Measurements from ENCODE around the gene SRRM2.

SRRM2 gene

DNA sequence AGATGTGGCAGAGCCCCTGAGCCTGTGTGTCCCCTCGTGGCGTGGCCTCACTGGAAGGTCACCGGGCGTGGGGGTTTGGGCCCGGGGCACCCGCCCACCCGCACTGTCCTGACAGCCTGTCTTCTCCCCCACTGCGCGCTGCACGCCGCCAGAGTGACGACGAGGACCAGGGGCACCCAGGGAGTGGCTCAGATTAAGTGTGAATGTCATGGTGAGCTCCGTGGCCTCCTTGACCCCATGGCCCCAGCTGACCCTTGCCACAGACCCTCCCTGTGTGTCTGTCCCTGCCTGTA lies 47.5 kb upstream of the SRRM2 start:
- H3K79me2 ChIP-seq (ENCODE audit: low read length): no peaks in the 10 kb centered on the region; the same call in 1 of the 2 replicates
- no peak overlapping the region for H3K9ac ChIP-seq (ENCODE audit: low read length)
- H3K36me3 ChIP-seq (replicated peaks; ENCODE audit: low read depth, low read length): peaks cover 44% of the 10 kb centered on the region
- no peaks in the 10 kb centered on the region for H3K4me1 ChIP-seq (ENCODE audit: low read length)
- H4K20me1 ChIP-seq (ENCODE audit: insufficient read depth, low read length): peaks cover 8% of the 10 kb centered on the region
- H3K4me3 ChIP-seq (ENCODE audit: low read length): no peak overlapping the region
- TF ChIP-seq EZH2phosphoT487 (IDR thresholded peaks at IDR 0.05; ENCODE audit: low read depth): no peak
- TF ChIP-seq, protein P1, sequence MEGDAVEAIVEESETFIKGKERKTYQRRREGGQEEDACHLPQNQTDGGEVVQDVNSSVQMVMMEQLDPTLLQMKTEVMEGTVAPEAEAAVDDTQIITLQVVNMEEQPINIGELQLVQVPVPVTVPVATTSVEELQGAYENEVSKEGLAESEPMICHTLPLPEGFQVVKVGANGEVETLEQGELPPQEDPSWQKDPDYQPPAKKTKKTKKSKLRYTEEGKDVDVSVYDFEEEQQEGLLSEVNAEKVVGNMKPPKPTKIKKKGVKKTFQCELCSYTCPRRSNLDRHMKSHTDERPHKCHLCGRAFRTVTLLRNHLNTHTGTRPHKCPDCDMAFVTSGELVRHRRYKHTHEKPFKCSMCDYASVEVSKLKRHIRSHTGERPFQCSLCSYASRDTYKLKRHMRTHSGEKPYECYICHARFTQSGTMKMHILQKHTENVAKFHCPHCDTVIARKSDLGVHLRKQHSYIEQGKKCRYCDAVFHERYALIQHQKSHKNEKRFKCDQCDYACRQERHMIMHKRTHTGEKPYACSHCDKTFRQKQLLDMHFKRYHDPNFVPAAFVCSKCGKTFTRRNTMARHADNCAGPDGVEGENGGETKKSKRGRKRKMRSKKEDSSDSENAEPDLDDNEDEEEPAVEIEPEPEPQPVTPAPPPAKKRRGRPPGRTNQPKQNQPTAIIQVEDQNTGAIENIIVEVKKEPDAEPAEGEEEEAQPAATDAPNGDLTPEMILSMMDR (IDR thresholded peaks at IDR 0.05; ENCODE audit: low read depth, low read length): no peak
- no peak overlapping the region for H3K27ac ChIP-seq (ENCODE audit: low read length)
- no peaks in the 10 kb centered on the region for H3K27me3 ChIP-seq (ENCODE audit: low read depth, low read length)
- H3K4me2 ChIP-seq (ENCODE audit: low read length): no peak overlapping the region
- H2AFZ ChIP-seq (ENCODE audit: low read depth, low read length): no peak overlapping the region
- H3K9me3 ChIP-seq (ENCODE audit: insufficient read depth, low read length): no peaks in the 10 kb centered on the region

DNA sequence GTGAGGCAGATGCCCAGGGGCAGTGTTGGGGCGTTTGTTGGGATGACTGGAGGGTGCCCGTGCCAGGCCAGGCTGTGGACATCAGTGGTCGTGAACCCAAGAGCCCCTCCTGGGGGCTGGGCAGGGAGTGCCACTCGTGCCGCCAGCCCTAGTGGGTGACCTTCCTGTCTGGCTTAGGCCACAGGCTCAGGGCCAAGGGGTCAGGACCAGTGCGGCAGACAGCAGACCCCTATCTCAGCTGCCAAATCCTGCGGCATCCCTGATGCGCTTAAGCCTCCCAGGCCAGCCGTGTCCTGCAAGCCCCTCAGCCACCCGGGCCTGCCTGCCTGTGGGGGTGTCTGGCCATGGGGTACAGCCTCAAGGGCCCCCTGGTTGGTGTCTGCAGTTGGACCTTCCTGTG lies 47.1 kb upstream of the SRRM2 start:
- Histone ChIP-seq H3K36me3 (replicated peaks; ENCODE audit: low read depth, low read length) (peaks cover 40% of the 10 kb centered on the region), H2AFZ (ENCODE audit: low read depth, low read length) (no peak overlapping the region), H4K20me1 (ENCODE audit: insufficient read depth, low read length) (peaks cover 11% of the 10 kb centered on the region), H3K79me2 (ENCODE audit: low read length) (no peaks in the 10 kb centered on the region; the same call in 1 of the 2 replicates), H3K4me1 (ENCODE audit: low read length) (no peaks in the 10 kb centered on the region), H3K9me3 (ENCODE audit: insufficient read depth, low read length) (no peaks in the 10 kb centered on the region), H3K4me2 (ENCODE audit: low read length) (no peak overlapping the region), H3K4me3 (ENCODE audit: low read length) (no peak overlapping the region), H3K27ac (ENCODE audit: low read length) (no peak overlapping the region), H3K27me3 (ENCODE audit: low read depth, low read length) (no peaks in the 10 kb centered on the region), H3K9ac (ENCODE audit: low read length) (no peak overlapping the region)
- TF ChIP-seq, protein P1 (IDR thresholded peaks at IDR 0.05; ENCODE audit: low read depth, low read length): no peak

DNA sequence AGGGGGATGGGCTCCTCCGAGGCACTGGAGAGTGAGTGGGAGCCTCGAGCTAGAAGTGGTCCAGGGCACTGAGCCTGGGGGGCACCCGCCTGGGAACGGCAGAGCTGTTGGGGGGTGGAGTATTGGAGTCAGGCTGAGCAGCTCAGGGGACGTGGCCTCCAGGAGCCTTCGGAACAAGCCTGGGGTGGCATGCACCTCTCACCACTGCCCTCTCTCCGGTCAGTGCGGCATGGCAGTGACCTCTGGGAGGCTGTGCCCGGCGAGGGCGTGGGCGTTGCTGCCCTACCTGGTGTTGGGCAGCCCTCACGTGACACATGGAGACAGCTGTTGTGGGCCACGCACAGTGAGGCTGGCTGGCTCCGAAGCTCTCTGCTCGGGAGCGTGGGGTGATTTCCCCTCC lies 46.4 kb upstream of the SRRM2 start:
- no peak overlapping the region for H2AFZ ChIP-seq (ENCODE audit: low read depth, low read length)
- H3K4me1 ChIP-seq (ENCODE audit: low read length): no peaks in the 10 kb centered on the region
- H3K36me3 ChIP-seq (replicated peaks; ENCODE audit: low read depth, low read length): peaks cover 33% of the 10 kb centered on the region
- H4K20me1 ChIP-seq (ENCODE audit: insufficient read depth, low read length): peaks cover 11% of the 10 kb centered on the region
- H3K9me3 ChIP-seq (ENCODE audit: insufficient read depth, low read length): no peaks in the 10 kb centered on the region
- no peaks in the 10 kb centered on the region; the same call in 1 of the 2 replicates for H3K79me2 ChIP-seq (ENCODE audit: low read length)
- H3K4me2 ChIP-seq (ENCODE audit: low read length): no peak overlapping the region
- H3K9ac ChIP-seq (ENCODE audit: low read length): no peak overlapping the region
- no peaks in the 10 kb centered on the region for H3K27me3 ChIP-seq (ENCODE audit: low read depth, low read length)
- no peak for TF ChIP-seq EZH2phosphoT487 (IDR thresholded peaks at IDR 0.05; ENCODE audit: low read depth)
- TF ChIP-seq, protein P1 (IDR thresholded peaks at IDR 0.05; ENCODE audit: low read depth, low read length): no peak
- no peak overlapping the region for H3K4me3 ChIP-seq (ENCODE audit: low read length)
- H3K27ac ChIP-seq (ENCODE audit: low read length): no peak overlapping the region

DNA sequence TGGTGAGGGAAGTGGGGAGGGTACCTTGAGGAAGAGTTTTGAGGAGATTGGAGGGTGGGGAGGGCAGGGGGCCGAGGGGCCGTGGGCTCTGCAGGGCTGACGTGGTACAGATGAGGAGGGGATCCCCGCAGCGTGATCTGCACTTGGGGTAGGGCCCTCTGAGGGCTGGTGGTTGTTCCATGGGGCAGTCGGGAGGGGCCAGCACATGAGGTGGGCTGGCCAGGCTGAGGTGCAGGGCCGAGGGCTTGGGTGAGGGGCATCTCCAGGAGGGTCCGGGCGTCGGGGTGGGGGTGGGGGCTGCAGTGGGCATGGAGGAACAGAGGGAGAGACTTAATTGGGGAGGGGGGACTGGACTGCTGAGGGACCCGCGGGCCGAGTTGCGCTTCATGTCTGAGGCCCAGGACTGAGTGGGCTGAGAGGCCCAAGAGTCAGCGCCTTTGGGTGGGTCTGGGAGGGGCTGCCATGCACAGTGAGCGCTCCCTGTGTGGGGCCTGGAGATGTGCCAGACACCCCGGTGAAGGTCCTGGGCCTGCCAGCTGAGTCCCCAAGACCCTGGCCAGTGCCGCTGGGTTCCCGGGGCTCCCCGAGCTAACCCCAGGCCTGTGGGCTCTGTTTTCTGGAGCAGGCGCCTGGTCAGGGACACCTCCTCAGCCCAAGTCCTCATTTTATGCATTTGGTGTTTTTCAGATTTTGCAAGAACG lies 45.7 kb upstream of the SRRM2 start:
- no peak overlapping the region for H2AFZ ChIP-seq (ENCODE audit: low read depth, low read length)
- H3K27me3 ChIP-seq (ENCODE audit: low read depth, low read length): no peaks in the 10 kb centered on the region
- H3K9ac ChIP-seq (ENCODE audit: low read length): no peak overlapping the region
- no peak overlapping the region for H3K4me3 ChIP-seq (ENCODE audit: low read length)
- TF ChIP-seq EZH2phosphoT487 (IDR thresholded peaks at IDR 0.05; ENCODE audit: low read depth): no peak
- TF ChIP-seq, protein P1 (IDR thresholded peaks at IDR 0.05; ENCODE audit: low read depth, low read length): no peak
- peaks cover 31% of the 10 kb centered on the region for H3K36me3 ChIP-seq (replicated peaks; ENCODE audit: low read depth, low read length)
- no peak overlapping the region for H3K27ac ChIP-seq (ENCODE audit: low read length)
- H3K4me1 ChIP-seq (ENCODE audit: low read length): no peaks in the 10 kb centered on the region
- H3K4me2 ChIP-seq (ENCODE audit: low read length): no peak overlapping the region
- H3K79me2 ChIP-seq (ENCODE audit: low read length): no peaks in the 10 kb centered on the region; the same call in 1 of the 2 replicates
- H4K20me1 ChIP-seq (ENCODE audit: insufficient read depth, low read length): peaks cover 11% of the 10 kb centered on the region
- H3K9me3 ChIP-seq (ENCODE audit: insufficient read depth, low read length): no peaks in the 10 kb centered on the region
